ENCODE data around the gene GPC5.

GPC5 gene

GRCh38 chr13:92362717-92363116 lies 964.3 kb downstream of the GPC5 start:
- FAIRE-seq, result no peak
- no peak for TF ChIP-seq CTCF (IDR thresholded peaks at IDR 0.05; ENCODE audit: insufficient read depth, missing control alignments)
- no peak for DNase-seq (ENCODE audit: insufficient read length, low spot score)

- no peak for TF ChIP-seq CTCF (IDR thresholded peaks at IDR 0.05; ENCODE audit: insufficient read depth, missing control alignments)
- DNase-seq (ENCODE audit: insufficient read length, low spot score), result no peak
- FAIRE-seq, result no peak
Observed at GRCh38 chr13:92365904-92366303, 967.5 kb downstream of the GPC5 start.

GRCh38 chr13:92377396-92377795 lies 979.0 kb downstream of the GPC5 start:
- no peak for TF ChIP-seq CTCF (IDR thresholded peaks at IDR 0.05; ENCODE audit: insufficient read depth, missing control alignments)
- FAIRE-seq (no peak), DNase-seq (ENCODE audit: insufficient read length, low spot score) (no peak)

GRCh38 chr13:92379371-92379770 lies 981.0 kb downstream of the GPC5 start:
- DNase-seq (ENCODE audit: insufficient read length, low spot score), result no peak
- no peak for FAIRE-seq
- TF ChIP-seq CTCF (IDR thresholded peaks at IDR 0.05; ENCODE audit: insufficient read depth, missing control alignments), result no peak

- TF ChIP-seq CTCF (IDR thresholded peaks at IDR 0.05; ENCODE audit: insufficient read depth, missing control alignments), result no peak
- no peak for FAIRE-seq
- no peak for DNase-seq (ENCODE audit: insufficient read length, low spot score)
Observed at GRCh38 chr13:92384410-92384809, 986.0 kb downstream of the GPC5 start.

- no peak for FAIRE-seq
- TF ChIP-seq CTCF (IDR thresholded peaks at IDR 0.05; ENCODE audit: insufficient read depth, missing control alignments), result no peak
Observed at GRCh38 chr13:92387245-92387644, 988.8 kb downstream of the GPC5 start.

GRCh38 chr13:92390217-92390616 lies 991.8 kb downstream of the GPC5 start:
- DNase-seq (ENCODE audit: insufficient read length, low spot score) (no peak), FAIRE-seq (peak; percentile 97)
- no peak for TF ChIP-seq CTCF (IDR thresholded peaks at IDR 0.05; ENCODE audit: insufficient read depth, missing control alignments)

More at GRCh38 chr13:92387245-92387644, 988.8 kb downstream of the GPC5 start:
- DNase-seq (ENCODE audit: insufficient read length, low spot score), result no peak

Measured in D721Med (cell line).